ENCODE results near the gene TRERF1.

The TRERF1 gene

DNA sequence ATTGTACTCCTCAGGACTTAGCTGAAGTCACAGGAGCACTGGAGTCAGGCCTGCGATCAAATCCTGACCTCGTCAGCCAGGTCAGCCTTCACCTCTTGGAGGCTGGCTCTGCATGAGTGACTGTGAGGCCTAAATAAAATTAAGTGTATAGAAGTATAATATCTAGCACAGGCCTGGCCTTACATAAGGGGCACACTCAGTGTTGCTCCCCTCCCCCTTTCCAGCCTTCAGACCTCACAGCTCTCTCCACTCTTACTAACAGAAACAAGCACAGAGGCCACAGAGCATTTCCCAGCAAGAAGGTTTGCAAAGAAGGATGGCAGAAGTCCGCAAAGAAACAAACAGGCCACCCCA lies 84.8 kb downstream of the TRERF1 start:
- no peak for DNase-seq (ENCODE audit: low read depth)

DNA sequence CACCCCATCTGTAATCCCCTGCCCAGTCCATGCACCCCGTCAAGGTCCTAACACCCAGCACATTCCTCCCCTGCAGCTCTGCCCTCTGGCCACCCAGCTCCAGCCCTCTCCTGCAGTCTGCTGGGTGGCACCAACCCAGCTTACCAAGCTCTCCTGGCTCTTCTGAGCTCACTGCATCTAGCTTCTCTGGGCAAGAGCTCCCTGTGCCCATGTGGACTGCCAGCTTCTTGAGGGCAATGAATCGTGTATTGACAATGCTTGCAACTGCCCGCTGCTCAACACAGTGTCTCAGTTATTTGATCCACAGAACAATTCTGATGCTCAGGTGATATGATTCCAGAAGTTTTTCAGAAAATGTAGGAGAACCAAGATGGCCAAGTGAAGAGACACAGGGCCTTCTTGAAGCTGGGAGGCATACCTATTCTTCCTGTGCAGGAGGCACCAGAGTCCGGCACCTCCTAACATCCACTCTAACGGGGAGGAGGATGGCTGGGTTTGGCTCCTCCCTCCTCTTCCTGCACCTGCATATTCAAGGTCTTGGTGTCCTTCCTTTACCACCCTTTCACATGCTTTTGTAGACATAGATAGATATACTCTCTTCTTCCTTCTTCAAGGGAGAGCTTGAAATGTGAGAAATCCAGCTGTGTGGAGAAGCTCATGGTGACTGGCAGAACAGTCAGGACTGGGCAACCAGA lies 85.6 kb downstream of the TRERF1 start:
- no peak for DNase-seq (ENCODE audit: low read depth)

DNA sequence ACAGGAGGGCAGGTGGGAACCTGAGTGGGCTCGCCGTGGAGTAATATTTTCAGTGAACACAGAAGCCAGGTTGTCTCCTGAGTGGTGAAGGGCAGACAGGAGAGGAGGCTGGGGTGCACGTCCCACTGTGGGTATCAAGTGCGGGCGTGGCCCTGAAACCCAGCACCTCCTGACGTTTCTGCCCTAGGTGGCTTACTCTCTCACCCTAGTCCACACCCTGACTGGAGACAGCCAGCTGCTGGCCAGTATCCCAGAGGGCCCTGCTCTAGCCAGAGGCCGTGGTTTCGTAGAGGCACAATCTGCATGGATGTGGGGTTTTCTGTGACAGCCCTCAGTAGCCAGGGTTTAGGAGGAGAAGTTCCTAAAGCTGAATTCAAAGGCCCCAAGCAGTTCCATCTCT lies 86.7 kb downstream of the TRERF1 start:
- DNase-seq (ENCODE audit: low read depth), result no peak

DNA sequence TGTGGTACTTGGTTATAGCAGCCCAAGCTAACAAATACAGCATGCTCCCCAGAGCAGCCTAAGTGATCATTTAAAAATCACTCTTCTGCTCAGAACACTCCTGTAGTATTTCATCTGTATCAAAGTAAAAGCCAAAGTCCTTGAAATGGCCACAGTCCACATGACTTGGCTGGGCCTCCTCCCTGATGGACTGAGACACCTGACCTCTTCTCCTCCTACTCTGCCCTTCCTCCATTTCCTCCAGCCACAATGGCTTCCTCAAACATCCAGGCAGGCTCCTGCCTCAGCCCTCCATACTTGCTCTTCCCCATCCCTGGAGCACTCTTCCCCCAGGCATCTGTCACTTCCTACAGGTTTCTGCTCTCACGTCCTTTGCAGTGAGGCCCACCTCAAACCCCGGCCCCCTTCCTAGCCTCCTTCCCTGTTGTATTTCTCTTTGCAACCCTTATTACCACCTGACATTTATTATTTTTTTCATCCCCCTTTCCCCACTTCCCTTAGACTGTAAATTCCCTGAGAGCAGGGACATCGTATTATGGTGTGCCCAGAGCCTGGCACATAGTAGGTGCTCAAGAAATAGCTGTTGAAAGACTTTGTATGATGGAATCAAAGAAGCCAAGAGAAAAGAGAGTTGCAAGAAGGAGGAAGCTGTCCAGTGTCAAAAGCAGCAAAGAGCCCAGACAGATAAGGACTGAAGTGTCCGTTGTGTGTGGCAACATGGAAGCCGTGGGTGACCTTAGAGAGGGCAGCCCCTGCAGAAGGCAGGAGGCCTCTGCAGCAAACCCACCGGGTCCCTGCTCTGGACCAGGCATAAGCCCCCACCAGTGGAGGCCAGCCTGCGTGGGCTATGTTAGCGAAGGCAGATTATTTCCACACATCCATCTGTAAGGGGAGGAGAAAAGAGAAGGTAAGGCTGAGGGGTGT lies 87.5 kb downstream of the TRERF1 start:
- DNase-seq (ENCODE audit: low read depth), result no peak

DNA sequence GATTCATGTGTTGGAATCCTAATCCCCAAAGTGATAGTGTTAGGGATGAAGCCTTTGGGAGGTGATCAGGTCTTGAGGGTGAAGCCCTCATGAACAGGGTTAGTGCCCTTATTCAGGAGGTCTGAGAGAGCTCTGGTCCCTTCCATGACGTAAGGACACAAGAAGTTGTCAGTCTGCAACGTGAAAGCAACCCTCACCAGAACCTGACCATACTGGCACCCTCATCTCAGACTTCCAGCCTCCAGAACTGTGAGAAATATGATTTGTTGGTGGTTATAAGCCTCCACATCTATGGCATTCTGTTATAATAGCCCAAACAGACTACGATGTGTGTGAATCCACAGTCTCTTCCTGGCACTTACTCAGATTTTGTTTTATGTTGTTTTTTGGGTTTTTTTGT lies 90.7 kb downstream of the TRERF1 start:
- DNase-seq (ENCODE audit: low read depth), result no peak

DNA sequence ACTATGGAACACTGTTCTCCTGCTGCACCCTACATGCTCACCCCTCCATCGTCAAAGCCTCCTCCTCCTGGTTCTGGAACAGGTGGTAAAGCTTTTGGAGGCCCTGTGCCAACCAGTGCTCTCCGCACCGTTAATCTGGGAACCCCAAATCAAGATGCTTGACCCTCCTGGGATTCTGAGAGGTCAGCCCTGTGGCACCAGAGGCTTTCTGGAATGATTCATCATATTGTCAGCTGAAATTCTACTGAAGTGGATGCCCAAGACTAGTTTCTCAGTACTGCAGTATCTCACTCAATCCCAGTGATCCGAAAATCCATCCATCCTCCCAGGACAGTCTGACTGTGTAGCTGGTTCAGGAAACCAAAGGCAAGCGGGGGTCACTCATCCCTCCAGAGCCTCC lies 92.7 kb downstream of the TRERF1 start:
- DNase-seq (ENCODE audit: low read depth), result peak; percentile 21

DNA sequence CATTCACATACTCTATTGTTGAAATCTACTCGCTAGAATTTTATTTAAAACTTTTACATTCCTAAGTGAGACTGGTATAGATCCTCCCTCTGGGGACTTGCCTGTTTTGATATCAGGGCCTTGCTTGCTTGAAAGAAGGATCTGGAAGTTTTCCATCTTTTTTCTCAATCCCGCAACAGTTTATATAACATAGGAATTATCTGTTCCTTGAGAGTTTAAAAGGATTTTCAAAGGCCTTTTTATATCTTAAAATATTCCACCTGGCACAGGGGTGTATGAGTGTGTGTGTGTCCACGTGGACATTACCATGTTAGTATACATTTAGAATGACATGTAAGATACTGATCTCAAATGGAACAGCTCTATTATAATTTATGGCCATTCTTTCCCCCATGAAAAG lies 96.3 kb downstream of the TRERF1 start:
- DNase-seq (ENCODE audit: low read depth), result no peak

DNA sequence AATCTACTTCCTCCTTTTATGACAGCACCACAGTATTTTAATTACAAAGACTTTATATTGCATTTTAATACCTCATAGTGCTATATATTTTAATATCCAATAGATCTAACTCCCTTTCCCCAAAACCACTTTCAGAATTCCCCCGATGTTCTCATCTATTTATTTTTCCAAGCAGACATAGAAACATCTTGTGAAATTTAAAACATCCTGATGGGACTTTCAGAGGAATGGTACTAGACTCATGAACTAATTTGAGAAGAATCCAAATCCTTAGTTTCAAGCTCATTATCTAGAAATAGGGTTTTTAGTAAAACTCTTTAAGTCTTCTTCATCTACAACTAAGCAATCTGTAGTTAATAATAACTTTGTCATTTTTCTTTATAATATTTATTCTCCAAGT lies 97.0 kb downstream of the TRERF1 start:
- DNase-seq (ENCODE audit: low read depth), result peak; percentile 9

DNA sequence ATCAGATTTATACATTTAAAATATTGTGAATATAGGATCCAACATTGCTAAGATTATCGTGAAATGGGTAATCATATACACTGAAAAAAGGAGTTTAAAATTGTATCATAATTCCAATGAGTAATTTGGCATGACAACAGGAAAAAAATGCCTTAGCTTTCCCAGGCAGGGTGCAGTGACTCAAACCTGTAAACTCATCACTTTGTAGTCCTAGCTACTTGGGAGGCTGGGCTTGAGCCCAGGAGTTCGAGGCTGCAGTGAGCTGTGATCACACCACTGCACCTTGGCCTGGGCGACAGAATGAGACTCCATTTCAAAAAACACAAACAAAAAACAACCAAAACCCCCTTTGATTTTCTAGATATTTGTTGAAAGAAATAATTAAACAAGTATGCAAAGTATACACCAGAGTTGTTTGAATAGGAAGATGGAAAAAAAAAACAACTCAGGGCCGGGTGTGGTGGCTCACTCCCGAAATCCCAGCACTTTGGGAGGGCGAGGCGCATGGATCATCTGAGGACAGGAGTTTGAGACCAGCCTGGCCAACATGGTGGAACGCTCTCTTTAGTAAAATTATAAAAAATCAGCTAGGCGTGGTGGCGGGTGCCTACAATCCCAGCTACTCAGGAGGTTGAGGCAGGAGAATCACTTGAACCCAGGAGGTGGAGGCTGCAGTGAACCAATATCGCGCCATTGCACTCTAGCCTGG lies 98.7 kb downstream of the TRERF1 start:
- DNase-seq (ENCODE audit: low read depth), result peak; percentile 74

DNA sequence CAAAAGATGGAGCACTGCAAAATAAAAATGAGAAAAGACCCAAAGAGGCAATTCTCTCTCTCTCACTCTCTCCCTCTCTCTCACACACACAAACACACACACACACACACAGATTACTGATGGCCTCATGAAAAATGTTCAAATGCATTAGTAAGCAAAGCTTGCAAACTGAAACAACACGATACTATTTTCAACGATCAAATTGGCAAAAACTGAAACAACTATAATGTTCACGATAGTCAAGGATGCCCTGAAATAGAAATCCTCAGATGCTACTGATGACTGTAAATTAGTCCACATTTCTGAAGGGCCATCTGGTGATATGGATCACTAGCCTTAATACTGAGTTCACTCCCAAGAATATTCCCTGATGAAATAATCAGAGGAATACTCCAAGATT lies 100.8 kb downstream of the TRERF1 start:
- no peak for DNase-seq (ENCODE audit: low read depth)

DNA sequence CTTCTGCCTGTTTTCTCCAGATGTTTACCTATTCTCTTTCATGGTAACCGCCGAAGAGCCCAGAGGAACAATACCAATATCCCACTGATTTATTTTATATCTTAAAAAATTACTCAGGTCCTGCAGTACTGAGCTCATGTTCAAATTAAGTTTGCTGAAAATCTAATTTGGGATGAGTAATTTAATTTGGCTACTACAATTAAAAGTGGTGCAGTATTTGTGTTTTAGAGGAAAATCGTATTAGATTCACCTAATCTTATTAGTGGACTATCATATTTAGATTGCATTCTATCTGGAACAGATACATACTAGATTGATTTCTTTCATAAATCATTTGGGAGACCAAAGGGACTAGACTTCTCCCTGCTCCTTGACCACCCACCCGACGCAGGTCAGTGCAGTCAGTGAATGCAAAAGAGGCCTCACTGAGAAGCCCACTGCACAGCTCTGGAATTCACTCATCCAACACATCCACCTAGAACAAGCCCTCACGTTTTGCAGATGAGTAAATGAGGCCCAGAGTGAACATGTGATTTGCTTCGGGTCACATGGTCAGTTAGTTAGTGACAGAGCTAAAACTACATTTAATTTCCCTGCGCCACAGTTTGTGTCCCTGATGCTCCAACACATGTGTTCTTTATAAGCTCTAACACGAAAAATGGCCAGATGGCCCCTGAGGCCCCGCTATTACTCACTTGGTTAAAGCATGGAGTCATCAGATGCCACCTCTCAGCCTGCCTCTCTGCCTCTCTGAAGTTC lies 101.8 kb downstream of the TRERF1 start:
- no peak for DNase-seq (ENCODE audit: low read depth)

DNA sequence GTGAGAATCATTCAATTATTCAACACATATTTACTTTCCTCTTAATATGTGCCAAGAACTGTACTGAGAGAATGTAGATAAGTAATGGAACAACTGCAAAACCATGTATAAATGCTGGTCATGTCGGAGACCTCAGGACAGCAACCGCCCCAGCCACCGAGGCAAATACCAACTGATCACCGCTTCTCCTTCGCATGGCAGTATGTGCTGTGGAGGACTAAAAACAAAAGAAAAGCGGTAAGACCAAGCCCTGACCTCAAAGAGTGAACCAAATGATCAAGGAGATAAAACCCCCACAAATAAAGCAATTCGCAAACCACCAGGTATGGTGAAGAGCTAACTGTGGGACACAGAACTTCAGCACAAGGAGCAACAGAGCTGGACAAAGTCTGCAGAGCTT lies 104.3 kb downstream of the TRERF1 start:
- DNase-seq (ENCODE audit: low read depth), result no peak

DNA sequence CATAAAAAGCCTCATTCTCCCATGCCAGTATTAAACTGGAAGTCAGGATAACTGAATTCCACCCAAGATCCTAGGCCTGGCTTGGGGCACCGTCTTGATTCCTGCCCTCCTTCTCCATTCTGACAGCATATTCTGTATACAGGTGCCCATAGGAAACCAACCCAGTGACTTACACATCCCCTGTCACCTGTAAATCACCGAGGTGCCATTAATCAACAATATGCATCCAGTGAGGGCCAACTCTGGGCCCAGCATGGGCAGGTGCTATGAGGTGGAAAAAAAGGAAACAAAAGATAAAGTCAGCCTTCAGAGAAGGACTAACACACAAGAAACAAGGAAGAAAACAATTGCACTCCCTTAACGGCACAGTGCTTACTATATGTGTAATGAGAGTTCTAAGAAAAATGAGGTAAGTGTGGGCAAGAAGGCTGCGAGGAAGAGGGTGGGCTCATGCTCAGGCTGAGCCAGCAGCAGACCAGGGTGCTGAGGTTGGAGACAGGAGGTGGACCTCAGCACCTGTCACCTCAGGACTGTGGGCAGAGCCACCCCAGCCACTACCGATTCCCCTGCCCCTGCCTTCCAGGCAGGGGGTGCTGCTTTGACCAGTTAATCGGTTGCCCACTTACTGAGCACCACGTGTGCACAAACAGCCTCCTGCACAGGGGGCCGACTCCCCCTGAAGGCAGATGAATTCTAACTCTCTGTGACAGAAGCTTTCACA lies 105.9 kb downstream of the TRERF1 start:
- DNase-seq (ENCODE audit: low read depth), result no peak

DNA sequence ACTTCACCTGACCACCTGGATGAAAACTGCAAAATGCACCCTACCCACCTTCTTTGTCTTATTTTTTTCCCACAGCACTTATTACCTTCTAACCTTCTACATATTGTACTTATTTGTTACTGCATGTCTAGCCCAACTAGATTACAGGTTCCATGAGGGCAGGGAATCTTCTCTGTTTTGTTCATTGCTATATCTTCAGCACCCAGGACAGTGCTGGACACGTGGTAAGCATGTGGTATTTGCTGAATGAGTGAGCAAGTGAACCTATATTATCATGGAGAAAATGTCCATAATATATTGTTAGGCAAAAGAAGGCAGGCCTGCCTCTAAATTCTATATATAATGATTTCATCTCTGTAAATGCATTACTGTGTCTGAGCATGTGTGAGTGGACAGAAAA lies 107.0 kb downstream of the TRERF1 start:
- no peak for DNase-seq (ENCODE audit: low read depth)

DNA sequence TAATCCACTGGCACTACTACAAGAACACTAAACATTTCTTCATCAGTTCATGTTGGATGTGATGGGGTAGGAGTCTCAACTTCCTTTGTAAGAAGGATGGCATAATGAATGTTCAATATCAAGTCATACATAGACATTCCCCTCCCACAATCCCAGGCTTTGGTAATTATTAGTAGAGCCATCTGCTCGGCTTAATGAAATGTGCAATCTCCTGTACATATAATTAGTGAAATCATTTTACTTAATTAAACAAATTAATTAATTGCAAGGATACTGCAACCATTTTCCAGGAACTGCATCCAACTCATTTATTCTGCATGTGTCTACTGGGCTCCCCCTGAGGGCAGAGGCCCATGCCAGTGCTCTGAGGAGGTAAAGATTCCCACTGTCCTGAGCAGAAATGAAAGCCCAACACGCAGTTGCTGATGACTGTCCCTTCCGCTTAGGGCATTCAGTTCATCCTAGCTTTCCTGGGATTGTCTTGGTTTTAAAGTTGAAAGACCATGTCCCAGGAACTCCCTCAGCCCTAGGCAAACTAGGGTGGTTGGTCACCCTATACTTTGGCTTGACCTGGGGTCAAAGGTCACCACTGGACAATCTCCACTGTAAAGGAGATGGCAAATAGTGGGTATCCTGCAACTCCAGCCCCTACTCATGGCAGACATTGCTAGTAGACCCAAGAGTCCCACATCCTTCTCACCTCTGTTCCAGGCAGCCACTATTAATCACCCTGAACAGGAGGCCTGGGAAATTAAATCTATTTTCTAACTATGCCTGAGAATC lies 109.8 kb downstream of the TRERF1 start:
- DNase-seq (ENCODE audit: low read depth), result no peak

DNA sequence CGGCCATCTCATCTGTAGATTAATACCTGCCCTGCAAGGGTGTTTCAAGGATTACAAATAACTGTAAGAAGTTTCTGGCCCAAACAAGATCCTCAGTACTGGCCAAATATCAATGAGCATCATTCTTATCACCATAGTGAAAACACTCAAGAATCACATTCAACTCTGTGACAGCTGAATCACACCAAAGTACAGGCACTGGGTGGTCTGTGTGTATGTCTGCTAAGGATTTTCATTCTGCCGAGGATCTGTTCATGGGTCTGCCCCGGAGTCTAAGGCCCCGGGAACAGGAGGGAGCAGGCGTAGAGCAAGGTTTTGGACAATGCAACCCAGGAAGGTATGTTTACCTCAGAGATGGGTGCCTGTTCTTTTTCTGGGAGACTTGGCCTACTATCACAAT lies 110.5 kb downstream of the TRERF1 start:
- no peak for DNase-seq (ENCODE audit: low read depth)

DNA sequence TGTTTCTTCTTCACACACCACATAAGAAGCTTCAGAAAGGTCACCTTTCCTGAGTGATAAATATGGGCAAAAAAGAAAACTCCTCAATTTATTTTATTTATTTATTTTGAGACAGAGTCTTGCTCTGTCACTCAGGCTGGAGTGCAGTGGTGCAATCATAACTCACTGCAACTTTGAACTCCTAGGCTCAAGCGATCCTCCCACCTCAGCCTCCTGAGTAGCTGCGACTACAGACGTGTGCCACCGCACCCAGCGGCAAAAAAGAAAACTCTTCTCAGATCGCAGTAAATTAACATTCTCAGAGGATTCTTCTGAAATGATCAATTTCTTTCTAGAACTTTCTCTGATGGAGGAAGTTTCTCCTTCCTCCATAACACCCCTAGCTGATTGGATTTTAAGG lies 111.2 kb downstream of the TRERF1 start:
- DNase-seq (ENCODE audit: low read depth), result no peak

DNA sequence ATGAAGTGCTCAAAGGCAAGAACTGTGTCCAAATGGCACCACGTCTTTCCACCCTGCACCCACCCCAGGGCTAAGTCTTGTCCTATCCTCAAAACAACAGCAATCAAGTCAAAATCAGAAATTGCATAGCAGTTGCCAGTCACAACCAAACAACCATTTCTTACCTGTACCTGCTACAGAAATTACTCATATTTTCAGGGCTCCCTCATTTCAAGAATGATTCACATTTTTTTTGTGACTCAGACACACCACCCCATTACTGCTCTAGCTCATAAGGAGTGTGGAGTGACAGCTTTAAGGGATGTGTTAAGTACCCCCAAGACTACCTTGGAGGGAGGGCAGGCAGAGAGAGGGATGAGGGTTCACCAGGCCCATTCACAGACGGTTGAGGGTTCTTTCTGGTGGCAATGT lies 111.7 kb downstream of the TRERF1 start:
- no peak for DNase-seq (ENCODE audit: low read depth)

DNA sequence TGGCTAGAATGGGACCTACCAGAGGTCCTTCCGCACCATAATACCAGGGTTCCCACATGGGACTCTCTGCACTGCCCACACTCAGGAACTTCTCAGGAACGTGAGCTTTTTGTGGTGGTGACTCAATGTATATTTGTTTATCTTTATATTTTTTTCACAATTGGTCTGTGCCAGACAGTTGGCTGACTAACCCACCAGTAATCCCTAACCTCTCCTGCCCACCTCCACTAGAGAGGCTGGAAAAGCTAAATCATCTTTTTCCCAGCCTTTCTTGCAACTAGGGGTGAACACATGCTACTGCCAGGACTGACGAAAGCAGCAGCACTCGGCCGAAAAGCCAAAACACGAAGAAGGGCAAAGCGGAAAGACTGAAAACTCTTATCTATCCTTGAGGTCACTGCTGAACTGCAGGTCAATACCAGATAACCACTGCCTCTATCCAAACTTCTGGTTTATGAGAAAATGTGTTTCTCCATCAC lies 112.9 kb downstream of the TRERF1 start:
- peak; percentile 97 for DNase-seq (ENCODE audit: low read depth)

DNA sequence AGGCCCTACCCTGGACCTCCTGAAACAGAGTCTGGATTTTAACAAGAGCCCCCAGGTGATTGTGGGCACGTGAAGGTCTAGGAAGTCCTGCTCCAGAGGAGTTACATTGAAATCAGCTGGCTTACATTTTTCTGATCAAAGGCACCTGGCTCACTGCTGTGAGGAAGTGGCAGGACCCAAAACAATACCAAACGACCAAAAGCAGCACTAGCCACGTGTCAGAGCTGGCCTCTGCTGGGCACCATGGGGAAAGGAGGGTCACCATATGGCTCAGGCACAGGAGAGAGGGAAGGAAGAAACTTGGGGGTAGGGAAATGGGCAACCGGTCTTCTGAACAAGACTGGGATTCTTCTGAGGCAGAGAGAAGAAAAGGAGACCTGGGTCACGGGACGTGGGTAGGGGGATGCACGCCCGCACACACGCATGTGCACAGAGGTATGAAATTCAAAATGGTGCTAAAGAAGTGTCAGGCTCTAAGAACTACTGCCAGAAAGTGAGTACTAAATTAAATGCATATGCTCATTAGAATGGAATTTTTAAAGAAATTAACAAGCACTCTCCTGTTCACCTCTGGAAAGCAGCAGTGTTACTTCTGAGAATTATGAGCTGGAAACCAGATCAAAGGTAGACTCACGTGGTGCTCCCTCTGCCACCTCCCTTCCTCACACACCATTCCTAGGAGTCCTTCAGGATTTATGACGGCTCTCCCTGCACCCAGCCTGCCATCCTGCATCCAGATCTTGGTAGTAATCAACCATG lies 113.6 kb downstream of the TRERF1 start:
- DNase-seq (ENCODE audit: low read depth), result no peak

Measured in stromal cell of bone marrow (primary cell).